IMR-90 (cell line): Measurements from ENCODE around the gene SRGAP2C. TPM values are rescaled to one million over a fixed set of nuclear protein-coding genes. Genes with fewer than 3 reads are reported as not detected.
"Not testable (repeated sequence)": the region's sequence is repeated elsewhere in the genome, so short reads cannot be mapped to it uniquely, and the experiment has no call there.

Experiments used
- ATAC-seq: fragments of 200-7000 bp; cut with Tn5 transposase; 2 replicates; pipeline ENCODE4 v1.9.1; 2020; ENCODE audit warnings: low read depth, mild to moderate bottlenecking, moderate library complexity
- BruUV-seq: library from RNA; stranded (reverse); fragments of 400-500 nt; replicated peaks from 2 replicates; lab custom pipeline; 2021; lab: Mats Ljungman, UMichigan
- CTCF ChIA-PET: fragments of 300-600 bp; formaldehyde crosslinking; extraction: SDS; loops from one replicate; lab custom pipeline; 2021; ENCODE audit warnings: antibody characterized with exemption; lab: Yijun Ruan, JAX
- POLR2A ChIA-PET: fragments of 300-600 bp; sonication (Branson Sonifier 250); formaldehyde crosslinking; loops from one replicate; lab custom pipeline; 2022; ENCODE audit warnings: antibody characterized with exemption; ENCODE audit not compliant: unreplicated experiment; lab: Charles Lee
- DNase-seq: peaks from one replicate; pipeline ENCODE4 v3.0.0; 2013
- H2AFZ ChIP-seq: replicated peaks from 2 replicates; pipeline ENCODE3; 2013; ENCODE audit warnings: low read length, mild to moderate bottlenecking; ENCODE audit not compliant: poor library complexity
- H2AK5ac ChIP-seq: 2 replicates; pipeline ENCODE4 v1.6.1; 2013; ENCODE audit warnings: low read depth, low read length, inconsistent platforms
- H2AK9ac ChIP-seq: replicated peaks from 2 replicates; pipeline ENCODE3; 2013; ENCODE audit warnings: mild to moderate bottlenecking, low read depth, low read length, moderate library complexity; ENCODE audit not compliant: poor library complexity
- H2BK120ac ChIP-seq: 2 replicates; pipeline ENCODE4 v1.6.1; 2013; ENCODE audit warnings: low read depth, low read length, inconsistent platforms
- H2BK15ac ChIP-seq: 3 replicates; pipeline ENCODE4 v1.6.1; 2013; ENCODE audit warnings: low read depth, low read length, inconsistent platforms
- H2BK20ac ChIP-seq: 2 replicates; pipeline ENCODE4 v1.6.1; 2013; ENCODE audit warnings: low read depth, mild to moderate bottlenecking, inconsistent platforms, low read length, moderate library complexity
- H2BK5ac ChIP-seq: 2 replicates; pipeline ENCODE4 v1.6.1; 2013; ENCODE audit warnings: mild to moderate bottlenecking, low read depth, low read length, inconsistent platforms; ENCODE audit not compliant: poor library complexity, severe bottlenecking
- H3K14ac ChIP-seq: replicated peaks from 2 replicates; pipeline ENCODE4 v1.6.1; 2013; ENCODE audit warnings: low read depth, low read length, inconsistent platforms
- H3K18ac ChIP-seq: 2 replicates; pipeline ENCODE4 v1.6.1; 2013; ENCODE audit warnings: low read depth, low read length, control low read depth
- H3K23ac ChIP-seq: 2 replicates; pipeline ENCODE4 v1.6.1; 2013; ENCODE audit warnings: low read depth, low read length, inconsistent platforms
- H3K27ac ChIP-seq: 2 replicates; pipeline ENCODE4 v1.5.1; 2013; ENCODE audit warnings: mild to moderate bottlenecking, control low read depth, low read length; ENCODE audit not compliant: insufficient read depth
- H3K27me3 ChIP-seq: 2 replicates; pipeline ENCODE4 v1.6.1; 2013; ENCODE audit warnings: low read length; ENCODE audit not compliant: control insufficient read depth, insufficient read depth
- H3K36me3 ChIP-seq: 2 replicates; pipeline ENCODE4 v1.6.1; 2013; ENCODE audit warnings: low read length, mixed read lengths; ENCODE audit not compliant: control insufficient read depth, insufficient read depth
- H3K4ac ChIP-seq: 2 replicates; pipeline ENCODE4 v1.6.1; 2013; ENCODE audit warnings: low read depth, low read length, inconsistent platforms
- H3K4me1 ChIP-seq: 2 replicates; pipeline ENCODE4 v1.6.1; 2013; ENCODE audit warnings: low read length, mixed read lengths; ENCODE audit not compliant: control insufficient read depth, insufficient read depth
- H3K4me2 ChIP-seq: 2 replicates; pipeline ENCODE4 v1.6.1; 2013; ENCODE audit warnings: low read depth, mild to moderate bottlenecking, control low read depth, low read length, moderate library complexity
- H3K4me3 ChIP-seq: 2 replicates; pipeline ENCODE4 v1.5.1; 2013; ENCODE audit warnings: low read depth, mild to moderate bottlenecking, control low read depth, low read length, moderate library complexity; ENCODE audit not compliant: insufficient read depth
- H3K56ac ChIP-seq: 2 replicates; pipeline ENCODE4 v1.6.1; 2013; ENCODE audit warnings: low read length, inconsistent platforms; ENCODE audit not compliant: insufficient read depth; ENCODE audit errors: extremely low read depth
- H3K79me1 ChIP-seq, 2 experiments: 2 replicates each; pipeline ENCODE4 v1.6.1; 2013; ENCODE audit warnings: low read length in 2 of 2, inconsistent platforms in 1 of 2, low read depth in 1 of 2
- H3K9ac ChIP-seq: 2 replicates; pipeline ENCODE4 v1.6.1; 2013; ENCODE audit warnings: low read depth, low read length, control low read depth
- H3K9me1 ChIP-seq: 2 replicates; pipeline ENCODE4 v1.6.1; 2013; ENCODE audit warnings: low read length, inconsistent platforms; ENCODE audit not compliant: insufficient read depth
- H3K9me3 ChIP-seq: 2 replicates; pipeline ENCODE4 v1.6.1; 2013; ENCODE audit warnings: low read length; ENCODE audit not compliant: control insufficient read depth, insufficient read depth
- H4K20me1 ChIP-seq: 2 replicates; pipeline ENCODE4 v1.6.1; 2013; ENCODE audit warnings: low read length, inconsistent platforms; ENCODE audit not compliant: insufficient read depth
- H4K5ac ChIP-seq: 2 replicates; pipeline ENCODE4 v1.6.1; 2013; ENCODE audit warnings: mild to moderate bottlenecking, low read depth, low read length, control low read depth
- H4K8ac ChIP-seq, 2 experiments: 2 replicates each; pipeline ENCODE4 v1.6.1; 2013; ENCODE audit warnings: low read depth in 2 of 2, low read length in 2 of 2, control low read depth in 1 of 2, inconsistent platforms in 1 of 2
- H4K91ac ChIP-seq: 2 replicates; pipeline ENCODE4 v1.6.1; 2013; ENCODE audit warnings: low read depth, low read length, inconsistent platforms; ENCODE audit not compliant: insufficient read depth
- WGBS, 2 experiments: methylation state at CpG; one replicate each; pipeline versions ENCODE4 v1.1.5 to v1.1.7; 2013; ENCODE audit warnings: missing lambda C conversion rate in 2 of 2; ENCODE audit not compliant: insufficient read length in 1 of 2; ENCODE audit errors: extremely low coverage in 2 of 2; 5-methylcytosine and 5-hydroxymethylcytosine counted together
- dilution Hi-C: fragments of 300-500 bp; cut with HindIII; formaldehyde crosslinking; loops from one replicate; pipeline ENCODE4 v1.14.3; 2018; ENCODE audit warnings: low sequenced_read_pairs; ENCODE audit not compliant: unreplicated experiment
- in situ Hi-C: fragments of 300-500 bp; cut with MboI; formaldehyde crosslinking; loops from 3 replicates; pipeline ENCODE4 v1.14.3; 2019; ENCODE audit warnings: low sequenced_read_pairs, inconsistent platforms, mixed read lengths
- intact Hi-C: fragments of 100-400 bp; cut with micrococcal nuclease; formaldehyde crosslinking; loops from 2 replicates; pipeline ENCODE4 v1.10.0; 2022
- polyA plus RNA-seq, 3 experiments: library from polyadenylated mRNA; depleted of rRNA; stranded (reverse); fragments of >200 nt; gene quantifications; 2 replicates each; pipeline ENCODE4 v1.2.3, GENCODE V29; 2012; ENCODE audit warnings: low replicate concordance in 1 of 3
- total RNA-seq: library from RNA; depleted of rRNA; stranded (reverse); fragments of >200 nt; gene quantifications from 2 replicates; pipeline ENCODE4 v1.2.3, GENCODE V29; 2012

Gene SRGAP2C
- total and polyA plus RNA-seq, 2 of the 4 experiments (the other 2 are of a cell fraction): 5.6 to 12.7 TPM

- in situ Hi-C loops, H4K20me1 ChIP-seq, ATAC-seq, H2BK120ac ChIP-seq, H3K36me3 ChIP-seq, H2BK20ac ChIP-seq, POLR2A ChIA-PET, DNase-seq, H3K79me1 ChIP-seq, H2AFZ ChIP-seq, H3K4me1 ChIP-seq, H3K4me2 ChIP-seq, BruUV-seq, H4K91ac ChIP-seq, H3K14ac ChIP-seq, H3K9me1 ChIP-seq, H3K4ac ChIP-seq, H4K8ac ChIP-seq, H2AK9ac ChIP-seq, H3K27ac ChIP-seq, H3K9ac ChIP-seq, H4K5ac ChIP-seq, dilution Hi-C loops, intact Hi-C loops, H2AK5ac ChIP-seq, H3K4me3 ChIP-seq, H3K56ac ChIP-seq, H3K18ac ChIP-seq, H2BK5ac ChIP-seq, H3K23ac ChIP-seq, H3K9me3 ChIP-seq, H2BK15ac ChIP-seq, H3K27me3 ChIP-seq, CTCF ChIA-PET: not testable (repeated sequence)
- WGBS, 2 experiments: no CpG with 5 or more reads among the region's 3 CpGs
Measured at GRCh38 chr1:121168152-121168668, 16.6 kb upstream of the SRGAP2C start.

- H2BK120ac ChIP-seq, dilution Hi-C loops, BruUV-seq, H4K20me1 ChIP-seq, H2BK20ac ChIP-seq, H2AFZ ChIP-seq, H3K14ac ChIP-seq, H4K8ac ChIP-seq, in situ Hi-C loops, POLR2A ChIA-PET, H3K18ac ChIP-seq, H3K4me1 ChIP-seq, CTCF ChIA-PET, H4K91ac ChIP-seq, H3K23ac ChIP-seq, H3K4me2 ChIP-seq, H3K27ac ChIP-seq, H3K9me1 ChIP-seq, H3K4me3 ChIP-seq, H3K9ac ChIP-seq, DNase-seq, H2AK9ac ChIP-seq, H3K56ac ChIP-seq, ATAC-seq, H4K5ac ChIP-seq, H3K79me1 ChIP-seq, H2AK5ac ChIP-seq, H3K36me3 ChIP-seq, H3K27me3 ChIP-seq, H3K4ac ChIP-seq, H2BK5ac ChIP-seq, intact Hi-C loops, H2BK15ac ChIP-seq, H3K9me3 ChIP-seq: not testable (repeated sequence)
- WGBS, 2 experiments: no CpG with 5 or more reads among the region's 2 CpGs
Measured at GRCh38 chr1:121176649-121177048, 8.1 kb upstream of the SRGAP2C start.
